GM18517 (cell line): Measurements from ENCODE around the gene NR4A1.

ENCODE experiments used
- ATAC-seq: cut with Tn5 transposase; IDR thresholded peaks from one replicate; pipeline ENCODE4 v1.9.1; 2021; ENCODE audit warnings: mild to moderate bottlenecking, moderate library complexity; ENCODE audit not compliant: unreplicated experiment

The NR4A1 gene

GRCh38 chr12:52074971-52075724 is 23.9 kb downstream of the NR4A1 start:
- ATAC-seq, result no peak

GRCh38 chr12:52076811-52077210 is 25.6 kb downstream of the NR4A1 start:
- ATAC-seq, result no peak

- no peak for ATAC-seq
Measured at GRCh38 chr12:52078276-52078675, 27.0 kb downstream of the NR4A1 start.

DNA sequence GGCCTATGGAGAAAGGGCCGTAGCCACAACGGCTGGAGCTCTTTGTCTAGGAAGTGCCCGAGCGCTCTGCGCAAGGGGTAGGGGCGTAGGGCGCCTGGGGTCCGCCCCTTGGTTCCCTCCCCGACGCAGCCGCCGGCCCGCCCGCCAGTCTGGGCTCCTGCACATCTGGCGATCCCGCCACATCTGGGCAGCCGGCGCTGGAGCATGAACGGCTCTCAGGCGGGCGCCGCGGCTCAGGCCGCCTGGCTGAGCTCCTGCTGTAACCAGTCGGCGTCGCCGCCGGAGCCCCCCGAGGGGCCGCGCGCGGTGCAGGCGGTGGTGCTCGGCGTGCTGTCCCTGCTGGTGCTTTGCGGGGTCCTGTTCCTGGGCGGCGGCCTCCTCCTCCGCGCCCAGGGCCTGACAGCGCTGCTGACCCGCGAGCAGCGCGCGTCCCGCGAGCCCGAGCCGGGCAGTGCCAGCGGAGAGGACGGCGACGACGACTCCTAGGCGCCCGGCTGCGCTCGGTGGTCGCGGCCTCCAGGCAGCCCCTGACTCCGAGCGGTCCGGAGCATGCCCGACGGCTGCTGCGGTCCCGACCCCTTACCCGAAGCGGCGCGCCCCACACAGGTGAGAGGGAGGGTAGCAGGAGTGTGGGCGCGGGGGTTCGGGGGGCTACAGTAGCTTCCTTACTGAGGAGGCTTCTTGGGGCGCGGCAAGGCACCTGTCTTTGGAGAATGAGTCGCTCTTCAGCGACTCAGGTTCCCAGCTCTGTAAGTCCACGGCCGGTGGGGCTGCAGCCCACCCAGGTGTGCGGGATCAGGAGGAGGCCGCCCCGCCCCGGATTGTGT is 28.5 kb downstream of the NR4A1 start, which contains the start of gene SMIM41:
Gene SMIM41, plus strand, starts transcription at position 129 of the 827 bp plus-strand sequence. Its CDS starts 76 bp downstream, at position 205.
- ATAC-seq, result no peak

- ATAC-seq, result no peak
Measured at GRCh38 chr12:52080403-52081251, 29.4 kb downstream of the NR4A1 start.

DNA sequence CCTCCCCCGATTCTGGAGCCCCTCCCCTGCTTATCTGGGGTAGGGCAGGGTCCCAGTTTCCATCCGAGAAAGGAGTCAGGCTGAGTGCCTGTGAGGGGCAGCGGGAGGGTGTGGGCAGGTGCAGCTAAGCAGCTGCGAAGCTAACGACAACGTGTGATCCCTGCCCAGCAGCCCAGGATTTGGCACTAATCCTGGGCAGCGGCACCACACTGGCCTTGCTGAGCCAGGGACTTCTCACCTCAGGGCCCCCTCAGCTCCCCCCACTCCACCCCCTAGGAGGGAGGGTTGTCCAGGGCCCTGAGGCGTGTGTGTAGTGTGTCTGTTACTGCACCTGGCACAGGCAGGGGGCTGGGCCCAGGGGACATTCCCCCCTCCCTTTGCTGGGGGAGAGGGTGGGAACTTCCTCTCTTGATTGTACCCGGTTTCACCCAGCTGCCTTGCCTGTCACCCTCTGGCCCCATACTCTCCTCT is 30.1 kb downstream of the NR4A1 start:
- no peak for ATAC-seq

DNA sequence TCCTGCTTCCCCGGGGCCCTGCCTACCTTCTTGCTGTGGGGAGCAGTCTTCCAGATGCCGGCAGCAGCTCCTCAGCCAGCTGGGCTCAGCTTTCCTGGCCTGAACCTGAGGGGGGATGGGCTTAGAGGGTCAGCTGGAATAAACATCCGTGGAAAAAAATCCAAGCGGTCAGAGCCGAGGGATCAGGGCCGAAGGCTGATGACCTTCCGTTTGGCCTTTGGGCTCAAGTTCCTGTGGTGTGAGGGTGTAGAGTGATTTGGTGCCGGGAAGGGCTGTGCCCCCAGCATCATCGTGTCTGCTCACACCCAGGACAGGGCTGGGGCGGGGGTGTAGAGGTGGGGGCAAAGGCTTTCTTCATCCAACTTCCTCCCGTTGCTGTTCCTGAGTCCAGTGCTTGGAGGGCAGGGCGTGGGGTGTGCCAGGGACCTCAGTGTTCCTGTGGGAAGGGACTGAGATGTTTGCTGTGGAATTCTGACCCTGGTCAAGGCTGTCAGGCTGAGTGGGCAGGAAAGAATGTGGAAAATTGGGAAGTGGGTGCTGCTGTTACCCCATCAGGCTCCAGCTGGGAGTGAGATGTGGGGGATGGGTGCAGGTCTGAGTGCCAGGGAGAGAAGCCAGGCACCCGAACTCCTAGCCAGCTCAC is 30.9 kb downstream of the NR4A1 start:
- no peak for ATAC-seq

DNA sequence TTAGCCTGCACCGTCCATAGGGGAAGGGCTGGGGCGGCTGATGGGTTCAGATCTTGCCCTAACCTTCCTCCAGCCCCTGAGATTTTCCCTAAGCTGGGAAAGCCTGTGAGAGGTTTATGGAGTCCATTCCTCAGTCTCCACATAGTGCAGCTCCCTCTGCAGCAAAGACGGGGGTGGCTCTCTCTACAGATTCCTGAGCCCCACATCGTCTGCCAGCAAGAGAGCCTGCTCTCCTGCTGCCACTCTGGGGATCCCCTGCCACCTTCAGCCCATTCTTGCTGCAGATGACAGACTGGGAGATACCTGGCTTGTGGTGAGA is 31.4 kb downstream of the NR4A1 start:
- no peak for ATAC-seq

- no peak for ATAC-seq
Measured at GRCh38 chr12:52082988-52083637, 31.9 kb downstream of the NR4A1 start.

- ATAC-seq, result no peak
Measured at GRCh38 chr12:52083638-52083996, 32.4 kb downstream of the NR4A1 start.

GRCh38 chr12:52084491-52085231 is 33.4 kb downstream of the NR4A1 start:
- ATAC-seq, result no peak

DNA sequence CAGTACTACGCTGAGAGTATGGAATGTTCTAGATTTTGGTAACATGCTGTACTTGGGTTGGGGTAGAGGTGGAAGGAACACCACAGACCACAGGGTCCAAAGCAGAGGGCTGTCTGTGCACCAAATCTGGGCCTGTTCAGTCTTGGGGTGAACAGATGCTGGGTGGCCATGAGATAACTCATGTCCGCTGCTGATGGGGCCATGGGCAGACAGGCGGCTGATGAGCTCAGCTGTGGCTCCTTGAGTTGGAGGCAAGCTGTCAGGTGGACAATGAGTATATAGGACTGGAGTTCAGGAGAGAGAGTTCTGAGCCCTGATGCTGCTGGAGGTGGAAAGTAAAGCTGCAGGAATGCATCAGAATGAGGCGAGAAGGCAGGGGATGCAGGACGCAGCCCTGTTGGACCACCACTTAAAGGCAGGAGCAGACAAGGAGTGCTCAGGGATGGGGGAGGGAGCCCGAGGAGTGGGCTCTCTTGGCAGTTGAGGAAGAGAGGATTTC is 34.5 kb downstream of the NR4A1 start:
- ATAC-seq, result no peak

DNA sequence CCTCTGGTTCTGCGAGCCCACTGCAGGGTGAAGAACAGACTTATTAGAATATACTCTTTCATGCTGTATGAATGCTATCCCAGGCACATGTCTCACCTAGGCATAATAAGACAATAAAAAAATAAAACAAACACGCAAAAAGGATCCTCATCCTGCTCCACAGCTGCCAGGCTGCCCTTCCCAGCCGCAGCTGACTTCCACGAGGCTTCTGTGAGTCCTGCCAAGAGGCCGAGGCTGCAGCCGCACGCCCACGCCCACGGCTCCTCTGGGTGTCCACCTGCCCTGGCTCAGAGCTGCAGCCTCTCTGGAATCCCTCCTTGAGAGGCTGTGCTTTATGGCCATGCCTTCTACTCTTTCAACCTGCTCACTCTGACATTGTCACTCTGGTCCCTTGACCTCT is 35.1 kb downstream of the NR4A1 start:
- no peak for ATAC-seq

DNA sequence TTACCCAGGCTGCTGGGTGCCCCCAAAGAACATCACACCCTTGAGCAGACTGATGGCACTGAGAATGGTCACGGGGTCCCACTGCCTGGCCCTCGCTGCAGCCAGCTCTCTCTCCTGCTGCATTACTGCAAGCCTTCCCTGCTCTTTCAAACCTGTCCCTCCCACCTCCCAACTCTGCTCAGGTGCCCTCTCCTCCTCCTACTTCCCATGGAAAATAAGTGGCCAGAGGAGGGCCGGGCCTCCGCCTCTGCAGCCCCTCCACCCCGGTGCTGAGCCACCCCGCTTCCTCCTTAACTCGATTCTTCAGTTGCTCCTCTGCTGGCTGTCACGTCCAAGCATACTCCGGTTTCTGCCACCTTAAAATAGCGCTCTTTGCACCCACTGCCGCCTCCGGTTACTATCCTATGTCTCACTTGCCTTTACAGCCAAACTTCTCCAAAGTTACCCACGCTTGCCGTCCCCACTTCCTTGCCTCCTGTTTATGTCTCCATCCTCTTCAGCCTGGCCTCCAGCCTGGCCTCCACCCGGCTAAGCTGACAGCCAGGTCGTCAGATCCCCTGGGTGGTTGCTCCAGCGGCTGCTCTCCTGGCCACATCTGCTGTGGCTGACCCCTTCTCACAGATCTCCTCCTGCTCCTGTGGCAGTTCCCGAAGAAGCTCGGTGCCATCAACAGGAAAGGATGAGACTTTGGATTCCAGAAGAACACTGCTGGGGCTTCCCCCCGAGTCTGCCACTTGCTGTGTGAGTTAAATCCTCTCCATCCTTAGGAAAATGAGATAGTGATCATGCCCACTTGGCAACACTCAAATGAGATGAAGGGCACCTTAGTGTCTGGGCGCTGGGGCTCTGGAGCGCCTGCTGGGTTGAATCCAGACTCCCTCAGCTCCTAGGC is 35.9 kb downstream of the NR4A1 start:
- no peak for ATAC-seq

DNA sequence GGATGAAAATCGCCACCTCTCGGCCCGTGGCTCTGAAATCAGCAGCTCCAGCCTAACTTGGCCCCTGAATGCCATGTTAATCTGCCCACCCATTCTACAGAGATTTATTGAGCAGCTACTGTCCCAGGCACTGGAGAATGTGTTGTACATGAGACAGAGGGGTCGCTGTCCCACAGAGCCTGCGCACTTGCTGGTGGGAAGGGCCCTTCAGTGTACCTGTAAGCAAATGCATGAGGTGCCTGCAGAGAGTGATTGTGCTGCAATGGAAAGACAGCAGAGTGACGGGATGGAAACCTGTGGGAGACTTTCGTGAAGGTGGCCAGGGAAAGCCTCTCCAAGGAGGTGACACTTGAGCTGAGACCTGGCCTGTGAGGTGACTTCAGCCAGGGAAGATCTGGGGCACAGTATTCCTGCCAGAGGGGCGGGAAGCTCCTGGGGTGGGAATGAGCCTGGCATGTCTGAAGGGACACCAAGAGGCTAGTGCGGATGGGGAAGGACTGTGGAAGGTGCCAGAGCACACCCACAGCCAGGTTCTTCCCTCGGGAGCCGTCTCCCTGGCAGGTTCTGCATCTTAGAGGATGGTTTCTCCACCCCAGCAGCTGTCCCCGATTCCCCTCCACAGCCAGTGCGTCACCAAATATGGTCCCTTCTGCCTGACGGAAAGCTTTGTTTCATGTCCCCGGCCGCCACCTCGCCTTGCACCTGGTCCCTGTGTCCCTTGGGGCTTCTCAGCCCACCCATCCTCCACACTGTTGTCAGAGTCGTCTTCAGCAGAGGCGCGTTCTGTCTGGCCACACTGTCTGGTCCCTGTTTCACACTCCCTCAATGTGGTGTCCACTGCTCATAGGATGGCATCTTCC is 36.9 kb downstream of the NR4A1 start:
- ATAC-seq, result no peak

DNA sequence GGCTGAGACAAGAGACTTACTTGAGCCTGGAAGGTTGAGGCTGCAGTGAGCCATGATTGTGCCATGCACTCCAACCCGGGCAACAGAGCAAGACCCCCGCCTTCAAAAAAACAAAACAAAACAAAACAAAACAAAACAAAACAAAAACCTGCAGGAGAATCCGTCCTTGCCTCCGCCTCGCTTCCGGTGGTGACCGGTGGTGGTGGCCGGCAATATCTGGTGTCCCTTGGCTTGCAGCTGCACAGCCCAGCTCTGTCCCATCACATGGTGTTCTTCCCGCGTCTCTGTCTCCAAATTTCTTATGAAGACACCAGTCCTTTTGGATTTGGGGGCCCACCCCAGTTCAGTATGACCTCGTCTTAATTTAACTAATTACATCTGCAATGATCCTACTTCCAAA is 38.2 kb downstream of the NR4A1 start:
- no peak for ATAC-seq

DNA sequence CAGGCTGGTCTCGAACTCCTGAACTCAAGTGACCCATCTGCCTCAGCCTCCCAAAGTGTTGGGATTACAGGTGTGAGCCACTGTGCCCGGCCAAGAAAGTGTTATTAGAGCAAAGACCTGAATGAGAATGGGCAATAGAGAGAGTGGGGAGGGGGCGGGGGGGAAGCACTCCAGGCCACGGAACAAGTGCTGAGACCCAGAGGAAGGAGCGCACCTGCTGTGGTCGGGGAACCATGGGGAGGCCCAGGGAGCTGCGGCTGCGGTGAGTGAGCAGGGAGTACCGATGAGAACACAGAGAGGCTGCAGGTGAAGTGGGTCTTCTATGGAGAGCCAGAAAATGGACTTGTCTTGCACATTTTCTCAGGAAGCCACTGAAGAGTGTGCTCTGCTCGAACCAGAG is 39.0 kb downstream of the NR4A1 start:
- ATAC-seq, result no peak

DNA sequence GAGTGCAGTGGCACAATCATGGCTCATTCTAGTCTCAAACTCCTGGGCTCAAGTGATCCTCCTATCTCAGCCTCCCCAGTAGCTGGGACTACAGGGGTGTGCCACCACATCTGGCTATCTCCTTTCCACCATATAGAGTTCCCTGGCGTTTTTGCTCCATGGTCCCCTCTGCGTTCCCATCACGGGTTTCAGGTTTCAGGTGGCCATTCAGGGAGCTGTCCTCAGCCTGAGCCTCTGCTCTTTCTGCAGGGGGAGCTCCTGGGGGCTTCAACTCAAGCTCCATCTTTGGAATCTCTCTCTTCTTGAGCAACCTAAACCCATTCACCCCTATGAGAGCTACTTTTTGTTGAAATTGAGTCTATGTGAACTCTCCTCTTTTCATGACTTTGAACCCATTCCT is 39.8 kb downstream of the NR4A1 start:
- ATAC-seq, result no peak
